ENCODE data around the gene FBXO34.
"Not testable (repeated sequence)": the region's sequence is repeated elsewhere in the genome, so short reads cannot be mapped to it uniquely, and the experiment has no call there.

Gene FBXO34

DNA sequence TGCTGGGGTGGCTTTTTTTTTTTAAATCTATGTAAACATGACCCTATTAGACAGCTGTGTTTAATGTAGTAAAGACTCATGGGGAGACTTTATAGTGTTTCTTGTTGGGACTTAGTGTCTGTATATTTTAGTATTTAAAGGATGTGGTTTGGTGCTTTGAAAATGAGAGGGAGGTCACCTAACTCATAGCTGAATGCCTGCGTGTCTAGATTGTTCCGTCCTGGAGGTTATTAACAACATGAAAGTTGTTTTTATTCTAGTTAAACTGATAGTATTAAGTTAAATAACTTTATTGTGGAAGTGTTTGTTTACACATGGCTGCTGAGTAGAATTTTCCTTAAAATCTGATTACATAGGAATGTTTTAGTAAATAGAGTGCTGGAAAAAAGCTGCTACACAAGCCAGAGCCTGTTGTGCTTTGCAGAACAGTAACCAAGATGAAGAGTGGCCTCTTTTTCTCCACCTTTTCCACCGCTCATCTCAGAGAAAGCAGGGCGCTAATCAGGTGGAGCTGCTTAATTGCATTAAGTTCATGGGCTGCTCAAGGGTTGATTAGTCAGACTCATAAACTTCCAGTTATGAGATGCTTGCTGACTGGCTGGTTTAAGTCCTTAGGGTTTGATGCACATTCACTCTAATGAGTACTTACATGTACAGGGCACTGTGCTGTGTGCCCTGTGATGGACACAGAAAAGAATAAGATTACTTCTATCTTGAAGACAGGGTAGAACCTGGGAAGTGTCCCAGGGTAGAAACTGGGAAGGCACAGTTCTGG, 62.7 kb downstream of the FBXO34 start:
- no peak for TF ChIP-seq ZFX (IDR thresholded peaks at IDR 0.05; ENCODE audit: borderline replicate concordance)
- TF ChIP-seq, protein P1, sequence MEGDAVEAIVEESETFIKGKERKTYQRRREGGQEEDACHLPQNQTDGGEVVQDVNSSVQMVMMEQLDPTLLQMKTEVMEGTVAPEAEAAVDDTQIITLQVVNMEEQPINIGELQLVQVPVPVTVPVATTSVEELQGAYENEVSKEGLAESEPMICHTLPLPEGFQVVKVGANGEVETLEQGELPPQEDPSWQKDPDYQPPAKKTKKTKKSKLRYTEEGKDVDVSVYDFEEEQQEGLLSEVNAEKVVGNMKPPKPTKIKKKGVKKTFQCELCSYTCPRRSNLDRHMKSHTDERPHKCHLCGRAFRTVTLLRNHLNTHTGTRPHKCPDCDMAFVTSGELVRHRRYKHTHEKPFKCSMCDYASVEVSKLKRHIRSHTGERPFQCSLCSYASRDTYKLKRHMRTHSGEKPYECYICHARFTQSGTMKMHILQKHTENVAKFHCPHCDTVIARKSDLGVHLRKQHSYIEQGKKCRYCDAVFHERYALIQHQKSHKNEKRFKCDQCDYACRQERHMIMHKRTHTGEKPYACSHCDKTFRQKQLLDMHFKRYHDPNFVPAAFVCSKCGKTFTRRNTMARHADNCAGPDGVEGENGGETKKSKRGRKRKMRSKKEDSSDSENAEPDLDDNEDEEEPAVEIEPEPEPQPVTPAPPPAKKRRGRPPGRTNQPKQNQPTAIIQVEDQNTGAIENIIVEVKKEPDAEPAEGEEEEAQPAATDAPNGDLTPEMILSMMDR (IDR thresholded peaks at IDR 0.05) = no peak
- no peak overlapping the region for H3K27ac ChIP-seq

DNA sequence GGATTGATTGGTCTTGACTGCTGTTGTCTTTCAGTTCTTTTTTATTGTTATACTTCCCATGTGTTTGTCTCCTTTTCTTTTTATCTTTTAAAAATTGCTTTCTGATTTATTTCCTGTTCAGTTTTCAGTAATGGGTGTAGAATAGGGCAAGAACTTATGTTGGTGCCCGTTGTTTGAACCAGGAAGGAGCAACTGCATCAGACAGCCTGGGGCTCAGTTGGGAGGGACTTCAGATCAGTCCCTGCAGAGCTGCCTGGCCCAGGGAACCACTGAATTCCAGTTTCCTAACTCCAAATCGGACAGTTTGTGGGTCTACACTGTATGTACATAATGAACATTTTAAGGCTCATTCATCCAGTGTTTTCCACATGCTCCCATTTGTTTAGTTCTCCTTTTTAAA, 64.9 kb downstream of the FBXO34 start:
- no peak overlapping the region for H3K27ac ChIP-seq
- TF ChIP-seq, protein P1 (IDR thresholded peaks at IDR 0.05) = no peak
- TF ChIP-seq ZFX (IDR thresholded peaks at IDR 0.05; ENCODE audit: borderline replicate concordance) = no peak

DNA sequence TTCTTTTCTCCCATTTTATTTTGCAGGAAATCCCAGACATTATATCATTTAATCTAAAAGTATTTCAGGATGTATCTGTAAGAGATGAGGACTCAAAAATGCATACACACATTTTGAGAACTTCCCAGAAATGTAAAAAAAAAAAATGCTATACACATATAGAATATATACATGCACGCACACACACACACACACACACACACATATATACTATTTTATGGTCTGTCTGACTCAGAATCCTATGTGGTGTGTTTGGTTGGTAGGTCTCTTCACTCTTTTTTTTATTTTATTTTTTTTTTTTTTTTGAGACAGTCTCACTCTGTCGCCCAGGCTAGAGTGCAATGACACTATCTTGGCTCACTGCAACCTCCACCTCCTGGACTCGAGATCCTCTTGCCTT, 65.5 kb downstream of the FBXO34 start:
- TF ChIP-seq, protein P1 (IDR thresholded peaks at IDR 0.05) = no peak
- no peak for TF ChIP-seq ZFX (IDR thresholded peaks at IDR 0.05; ENCODE audit: borderline replicate concordance)
- H3K27ac ChIP-seq = no peak overlapping the region

DNA sequence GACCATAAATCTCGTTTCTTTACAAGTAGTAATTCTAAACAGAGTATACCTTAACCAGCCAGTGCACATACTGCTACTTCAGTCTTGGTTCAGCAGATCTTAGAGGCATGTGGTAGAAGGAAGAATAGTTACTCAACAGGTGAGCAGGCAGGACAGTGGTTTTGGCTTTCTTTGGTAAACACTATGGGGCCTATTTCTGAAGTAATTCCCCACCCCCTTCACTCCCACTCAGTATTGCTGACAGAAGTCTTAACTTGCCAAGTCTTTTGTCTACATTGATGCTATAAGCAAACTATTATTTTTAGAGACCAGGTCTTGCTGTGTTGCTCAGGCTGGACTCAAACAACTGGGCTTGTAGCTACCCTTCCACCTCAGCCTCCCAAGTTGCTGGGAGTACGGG, 68.5 kb downstream of the FBXO34 start:
- H3K27ac ChIP-seq = no peak overlapping the region
- TF ChIP-seq ZFX (IDR thresholded peaks at IDR 0.05; ENCODE audit: borderline replicate concordance) = no peak
- TF ChIP-seq, protein P1 (IDR thresholded peaks at IDR 0.05) = no peak

DNA sequence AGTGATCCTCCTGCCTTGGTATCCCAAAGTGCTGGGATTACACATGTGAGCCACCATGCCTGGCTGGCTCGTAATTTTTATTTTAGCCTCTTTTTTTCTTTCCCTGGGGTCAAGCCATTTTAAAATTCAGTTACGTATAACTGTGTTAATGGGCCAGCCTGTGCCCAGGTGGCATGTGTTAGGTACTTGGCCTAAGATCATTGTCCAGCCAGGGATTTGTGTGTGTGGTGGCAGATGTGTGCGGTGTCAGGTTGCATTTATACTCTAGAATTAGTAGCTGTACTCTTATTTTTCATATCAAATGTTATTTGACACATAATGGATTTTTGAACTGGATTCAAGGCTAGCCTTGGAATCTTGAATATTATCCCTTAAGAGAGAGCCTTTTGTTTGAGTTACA, 69.3 kb downstream of the FBXO34 start:
- TF ChIP-seq, protein P1 (IDR thresholded peaks at IDR 0.05) = no peak
- no peak for TF ChIP-seq ZFX (IDR thresholded peaks at IDR 0.05; ENCODE audit: borderline replicate concordance)
- H3K27ac ChIP-seq = no peak overlapping the region

DNA sequence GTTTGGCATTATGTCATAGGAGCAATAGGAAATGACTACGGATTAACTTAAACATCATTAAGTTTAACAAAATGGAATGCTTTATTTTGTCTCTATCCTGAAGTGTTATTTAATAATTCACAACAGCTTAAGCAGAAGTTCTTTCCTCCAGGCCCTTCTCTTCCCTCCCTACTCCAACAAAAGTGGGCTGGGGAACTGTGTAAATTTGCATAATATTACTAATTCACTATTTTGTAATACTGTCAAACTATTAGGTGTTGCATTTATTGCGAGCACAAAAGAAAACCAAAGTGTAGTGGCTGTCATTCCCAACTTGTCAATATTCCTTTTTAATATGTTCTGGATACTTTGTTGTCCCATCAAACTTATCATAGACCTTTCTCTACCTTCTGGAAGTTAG, 70.6 kb downstream of the FBXO34 start:
- TF ChIP-seq ZFX (IDR thresholded peaks at IDR 0.05; ENCODE audit: borderline replicate concordance) = no peak
- TF ChIP-seq, protein P1 (IDR thresholded peaks at IDR 0.05) = no peak
- no peak overlapping the region for H3K27ac ChIP-seq

DNA sequence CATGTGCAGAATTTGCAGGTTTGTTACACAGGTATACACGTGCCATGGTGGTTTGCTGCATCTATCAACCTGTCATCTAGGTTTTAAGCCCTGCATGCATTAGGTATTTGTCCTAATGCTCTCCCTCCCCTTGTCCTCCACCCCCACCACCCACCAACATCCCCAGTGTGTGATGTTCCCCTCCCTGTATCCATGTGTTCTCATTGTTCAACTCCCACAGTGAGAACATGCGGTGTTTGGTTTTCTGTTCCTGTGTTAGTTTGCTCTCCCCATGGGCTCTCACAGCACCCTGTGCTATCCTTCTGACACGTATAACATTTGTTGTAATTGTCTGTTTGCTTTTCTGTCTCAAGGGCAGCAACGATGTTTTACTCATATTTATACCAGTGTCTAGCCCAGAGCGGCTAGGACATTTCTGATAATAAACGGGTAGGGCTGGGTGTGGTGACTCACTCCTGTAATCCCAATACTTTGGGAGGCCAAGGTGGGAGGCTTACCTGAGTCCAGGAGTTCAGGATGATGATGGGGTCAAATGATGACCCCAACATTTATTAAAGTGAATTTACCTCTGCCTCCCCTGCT, 73.5 kb downstream of the FBXO34 start:
- not testable (repeated sequence) for H3K27ac ChIP-seq
